HG03025 (cell line): Measurements from ENCODE around the gene CACNA1G.

Experiments used
- ATAC-seq: cut with Tn5 transposase; IDR thresholded peaks from one replicate; pipeline ENCODE4 v1.9.1; 2021; ENCODE audit warnings: mild to moderate bottlenecking, moderate library complexity; ENCODE audit not compliant: unreplicated experiment, low FRiP score

The CACNA1G gene

DNA sequence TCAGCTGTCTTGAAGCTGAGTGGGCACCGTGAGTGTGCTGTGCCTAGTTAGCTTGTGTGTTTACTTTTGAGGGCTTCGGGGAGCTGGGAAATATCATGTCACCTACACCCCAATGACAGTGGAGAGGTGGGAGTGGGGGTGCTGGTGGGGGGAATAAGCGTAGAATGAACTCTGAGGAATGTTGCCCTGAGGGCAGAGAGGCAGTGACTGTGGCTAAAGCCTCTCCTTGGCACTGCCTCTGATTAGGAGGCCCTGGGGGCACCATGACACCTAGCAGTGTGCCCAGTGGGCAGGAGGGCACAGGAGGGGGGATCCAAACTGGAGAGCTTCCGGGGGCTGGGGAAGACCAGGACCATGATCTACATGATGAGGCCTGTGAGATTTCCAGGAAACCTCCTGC lies 24.8 kb downstream of the CACNA1G start:
- ATAC-seq: no peak

DNA sequence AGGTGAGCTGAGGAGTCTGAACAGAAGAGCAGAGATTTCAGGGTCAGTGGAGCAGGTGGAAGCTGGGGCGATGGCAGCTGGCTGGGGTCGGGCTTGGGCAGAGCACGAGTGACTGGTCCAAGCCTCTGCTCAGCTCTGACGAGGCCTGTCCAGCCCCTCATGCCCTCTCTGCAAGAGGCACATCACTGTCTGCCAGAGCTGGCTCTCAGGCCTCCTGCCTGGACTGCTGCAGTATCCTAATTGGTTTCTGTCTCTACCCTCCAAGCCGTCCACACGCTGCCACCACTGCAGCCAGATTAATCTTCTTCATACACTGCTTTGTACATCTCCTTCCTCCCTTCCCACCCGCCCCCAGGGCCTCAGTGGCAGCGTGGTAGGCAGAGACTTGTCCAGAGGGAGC lies 25.4 kb downstream of the CACNA1G start:
- no peak for ATAC-seq

DNA sequence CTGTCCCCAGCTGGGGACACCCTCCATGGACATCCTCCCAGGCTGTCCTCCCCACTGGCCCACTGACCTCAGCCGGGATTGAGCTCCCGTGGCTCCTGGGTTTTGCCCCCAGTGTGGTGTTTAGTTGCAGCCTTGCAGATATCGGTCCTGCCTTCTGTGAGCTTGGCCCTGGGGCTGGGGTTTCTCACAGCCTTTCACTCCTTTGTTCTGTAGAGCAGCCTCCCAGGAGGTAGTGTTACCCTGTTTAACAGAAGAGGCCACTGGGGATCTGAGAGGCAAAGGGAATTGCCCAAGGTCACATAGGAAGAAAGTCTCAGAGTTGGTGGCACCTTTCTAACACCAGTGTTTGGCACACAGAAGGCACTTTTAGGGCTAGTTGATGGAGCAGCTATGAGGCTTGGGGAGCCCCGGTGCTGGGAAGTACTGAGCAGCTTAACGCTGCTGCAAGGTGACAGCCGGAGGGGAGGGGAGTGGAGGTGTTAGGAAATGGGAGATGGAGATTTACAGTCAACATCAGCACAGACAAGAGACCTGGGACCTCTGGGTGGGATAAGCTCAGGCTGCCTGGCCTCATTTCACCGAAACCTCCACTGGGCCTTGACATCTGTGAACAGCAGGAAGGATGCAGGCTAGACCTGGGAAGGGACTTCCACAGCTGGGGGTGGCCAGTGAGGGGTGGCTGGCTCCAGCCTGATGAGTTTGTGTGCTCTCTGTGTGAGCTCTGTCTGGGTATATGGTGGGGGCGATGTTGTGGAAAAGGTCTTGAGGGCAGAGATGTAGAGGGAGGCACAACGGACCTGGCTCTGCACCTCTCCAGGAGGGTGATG lies 26.1 kb downstream of the CACNA1G start:
- ATAC-seq: no peak

GRCh38 chr17:50587571-50587970 lies 27.1 kb downstream of the CACNA1G start:
- no peak for ATAC-seq

GRCh38 chr17:50588391-50589049 lies 28.0 kb downstream of the CACNA1G start:
- ATAC-seq: no peak

DNA sequence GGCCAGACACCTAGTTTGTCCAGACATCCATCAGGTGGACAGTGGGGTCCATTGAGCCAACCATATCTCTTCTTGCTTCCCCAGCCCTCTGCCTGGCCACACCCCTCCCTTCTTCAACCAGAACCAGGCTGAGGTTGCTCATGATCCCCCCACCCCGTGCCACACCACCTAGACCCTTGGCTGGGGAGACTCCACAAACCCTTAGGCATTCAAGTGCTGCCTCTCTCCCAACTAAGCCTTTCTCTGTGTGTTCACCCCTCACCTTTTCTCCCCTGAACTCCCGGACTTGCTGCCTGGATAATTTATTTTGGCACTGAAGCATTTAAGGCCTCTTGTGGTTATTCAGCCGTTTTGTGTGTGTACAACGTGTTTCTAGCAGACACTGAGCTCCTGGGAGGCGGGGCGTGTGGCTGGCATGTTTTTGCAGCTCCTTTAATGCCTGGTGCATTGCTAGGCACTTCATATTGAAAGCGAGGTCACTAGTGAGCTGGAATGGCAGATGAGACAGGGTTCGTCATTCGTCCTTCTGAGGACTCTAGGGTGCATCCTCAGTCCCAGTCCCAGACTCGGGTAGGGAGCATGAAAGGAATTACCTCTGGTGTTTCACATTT lies 28.7 kb downstream of the CACNA1G start:
- no peak for ATAC-seq

DNA sequence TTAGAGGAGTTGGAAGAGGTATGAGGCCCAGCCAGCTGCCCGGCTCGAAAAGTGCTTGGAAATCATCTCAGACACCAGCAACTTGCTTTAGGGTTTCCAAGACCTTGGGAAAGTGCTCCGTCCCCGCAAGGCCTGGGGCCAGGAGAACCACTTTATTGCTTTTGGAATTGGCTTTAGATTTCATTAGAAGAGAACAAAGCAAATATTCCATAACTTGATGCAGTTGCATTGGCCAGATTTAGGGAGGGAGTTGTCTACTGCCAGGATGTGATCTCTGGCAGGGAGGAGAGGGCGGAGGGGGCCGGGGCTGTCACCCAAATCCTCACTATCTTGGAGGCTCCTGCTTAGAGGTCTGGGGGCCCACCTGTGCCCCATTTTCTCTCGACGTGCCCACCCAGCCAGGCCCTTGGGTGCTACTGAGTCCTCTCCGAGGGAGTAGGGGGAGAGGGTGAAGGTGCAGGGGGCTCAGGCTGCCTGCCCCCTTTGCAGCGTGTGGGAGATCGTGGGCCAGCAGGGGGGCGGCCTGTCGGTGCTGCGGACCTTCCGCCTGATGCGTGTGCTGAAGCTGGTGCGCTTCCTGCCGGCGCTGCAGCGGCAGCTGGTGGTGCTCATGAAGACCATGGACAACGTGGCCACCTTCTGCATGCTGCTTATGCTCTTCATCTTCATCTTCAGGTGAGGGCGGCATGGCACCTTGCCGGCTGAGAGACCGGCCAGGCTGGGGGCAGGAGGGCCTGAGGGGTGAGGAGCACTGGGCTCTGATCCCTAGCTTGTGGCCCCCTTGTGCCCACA lies 30.6 kb downstream of the CACNA1G start:
- no peak for ATAC-seq

DNA sequence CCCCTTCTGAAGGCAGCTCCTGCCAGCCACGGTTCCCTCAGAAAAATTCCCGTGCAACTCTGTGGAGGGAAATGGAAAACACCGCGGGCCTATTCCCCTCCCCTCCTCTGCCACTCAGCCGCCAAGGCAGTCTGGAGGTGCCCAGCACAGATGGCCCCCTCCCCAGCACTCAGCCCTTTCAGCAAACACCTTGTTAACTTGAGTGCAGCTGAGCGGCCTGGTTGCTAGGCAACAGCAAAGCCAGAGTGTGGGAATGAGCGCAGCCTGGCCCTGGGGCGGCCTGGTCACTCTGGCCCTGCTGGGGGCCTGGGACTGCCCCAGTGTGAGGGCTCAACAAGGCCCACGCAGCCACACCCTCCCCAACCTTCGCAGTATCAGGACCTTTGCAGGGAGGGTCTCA lies 32.8 kb downstream of the CACNA1G start:
- no peak for ATAC-seq

- ATAC-seq: no peak
These were observed 33.8 kb downstream of the CACNA1G start for GRCh38 chr17:50594128-50594823.

- ATAC-seq: no peak
These were observed 34.4 kb downstream of the CACNA1G start for GRCh38 chr17:50594892-50595291.

DNA sequence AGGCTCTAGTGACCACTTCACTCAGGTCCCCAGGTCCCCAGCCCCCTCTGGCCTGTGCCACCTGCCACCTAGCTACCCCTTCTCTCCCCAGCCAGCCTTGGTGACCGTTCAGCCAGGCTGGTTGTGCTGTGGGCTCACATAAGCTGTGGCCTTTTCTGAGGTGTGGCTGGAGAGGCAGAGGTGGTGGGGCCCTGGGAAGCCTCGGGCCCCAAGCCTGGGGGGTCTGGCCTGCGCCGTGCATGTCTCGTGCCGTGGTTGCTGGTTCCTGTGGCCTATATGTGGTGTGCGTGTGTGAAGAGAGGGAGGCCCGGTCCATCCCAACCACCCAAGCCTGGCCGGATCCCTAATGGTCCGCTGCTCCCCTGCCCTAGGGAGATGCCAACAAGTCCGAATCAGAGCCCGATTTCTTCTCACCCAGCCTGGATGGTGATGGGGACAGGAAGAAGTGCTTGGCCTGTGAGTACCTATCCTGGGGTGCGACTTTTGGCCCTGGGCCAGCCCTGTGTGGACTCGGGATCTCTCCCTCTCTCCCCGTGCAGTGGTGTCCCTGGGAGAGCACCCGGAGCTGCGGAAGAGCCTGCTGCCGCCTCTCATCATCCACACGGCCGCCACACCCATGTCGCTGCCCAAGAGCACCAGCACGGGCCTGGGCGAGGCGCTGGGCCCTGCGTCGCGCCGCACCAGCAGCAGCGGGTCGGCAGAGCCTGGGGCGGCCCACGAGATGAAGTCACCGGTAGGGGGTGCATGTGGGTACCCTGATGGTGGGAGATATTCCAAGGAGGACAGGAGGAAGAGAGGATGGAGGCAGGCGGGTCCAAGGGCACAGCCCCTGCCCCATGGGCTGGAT lies 35.9 kb downstream of the CACNA1G start:
- no peak for ATAC-seq

GRCh38 chr17:50598487-50598886 lies 38.0 kb downstream of the CACNA1G start:
- no peak for ATAC-seq

- ATAC-seq: no peak
These were observed 39.1 kb downstream of the CACNA1G start for GRCh38 chr17:50599606-50600005.

DNA sequence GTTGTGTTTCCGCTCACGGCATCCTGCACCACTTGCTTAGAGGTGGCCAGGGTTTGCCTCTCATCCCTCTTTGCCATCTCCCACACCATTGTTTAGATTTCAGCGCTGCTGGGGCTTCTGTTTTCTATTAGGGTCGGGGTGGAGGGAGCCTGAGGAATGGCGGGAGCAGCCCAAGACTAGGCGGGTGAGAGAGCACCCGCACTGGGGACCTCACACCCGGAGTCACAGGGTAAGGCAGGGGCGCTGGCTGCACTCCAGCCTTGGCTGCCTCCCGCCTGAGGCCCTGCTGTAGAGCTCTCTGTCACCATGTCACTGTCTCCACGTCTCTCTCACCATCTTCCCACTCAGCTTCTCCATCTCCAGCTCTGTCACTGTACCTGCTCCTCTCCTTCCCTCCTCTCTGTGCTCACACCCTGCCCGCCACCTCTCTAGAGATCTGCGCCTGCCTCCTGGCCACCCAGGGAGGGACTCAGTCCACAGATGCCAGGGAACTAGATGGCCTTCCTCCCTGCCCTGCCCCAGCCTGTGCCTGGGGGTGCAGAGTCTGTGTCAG lies 41.4 kb downstream of the CACNA1G start:
- ATAC-seq: no peak

- ATAC-seq: no peak
These were observed 42.3 kb downstream of the CACNA1G start for GRCh38 chr17:50602836-50603235.

- no peak for ATAC-seq
These were observed 42.8 kb downstream of the CACNA1G start for GRCh38 chr17:50603340-50603739.

DNA sequence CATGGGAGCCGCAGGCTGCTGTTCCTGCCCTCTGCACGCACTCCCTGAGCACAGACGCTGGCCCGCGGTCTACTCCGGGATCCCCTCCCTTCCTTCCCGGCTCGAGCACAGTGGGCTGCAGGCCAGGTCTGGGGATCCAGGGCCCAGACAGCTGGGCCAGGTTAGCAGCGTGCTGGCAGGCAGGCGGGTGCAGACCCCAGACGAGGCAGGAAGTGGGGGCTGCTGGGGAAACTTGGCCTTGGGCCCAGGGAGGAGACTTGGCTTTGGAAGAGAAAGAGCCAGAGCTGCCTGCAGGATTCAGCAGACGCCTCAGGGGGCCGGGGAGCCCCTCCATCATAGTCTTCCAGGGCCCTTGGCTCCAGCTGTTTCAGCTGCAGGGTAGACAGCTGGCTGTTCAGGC lies 44.0 kb downstream of the CACNA1G start:
- no peak for ATAC-seq

GRCh38 chr17:50605429-50605828 lies 44.9 kb downstream of the CACNA1G start:
- ATAC-seq: no peak

- no peak for ATAC-seq
These were observed 47.1 kb downstream of the CACNA1G start for GRCh38 chr17:50607522-50608175.
